GF-D8 (cell line): ENCODE measurements around the gene P4HA3.
"Not testable (repeated sequence)": the region's sequence is repeated elsewhere in the genome, so short reads cannot be mapped to it uniquely, and the experiment has no call there.

ENCODE experiments used
- DNase-seq: peaks from one replicate; lab custom pipeline; 2025; lab: John Stamatoyannopoulos, UW

Gene P4HA3

GRCh38 chr11:74311352-74311926 lies at the start of gene P4HA3:
Gene P4HA3 (minus strand): TSS chr11:74311640. CDS start chr11:74311611, 29 bp downstream.
- DNase-seq = no peak

DNA sequence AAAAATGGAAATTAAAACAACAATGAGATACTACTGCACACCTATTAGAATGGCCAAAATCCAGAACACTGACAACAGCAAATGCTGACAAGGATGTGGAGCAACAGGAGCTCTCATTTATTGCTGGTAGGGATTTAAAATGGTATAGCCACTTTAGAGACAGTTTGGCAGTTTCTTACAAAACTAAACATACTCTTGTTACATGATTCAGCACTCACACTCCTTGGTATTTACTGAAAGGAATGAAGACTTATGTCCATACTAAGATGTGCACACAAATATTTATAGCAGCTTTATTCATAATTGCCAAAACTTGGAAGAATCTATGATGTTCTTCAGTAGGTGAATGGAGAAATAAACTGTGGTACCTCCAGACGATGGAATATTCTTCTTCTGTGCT lies 46.0 kb upstream of the P4HA3 start:
- DNase-seq = no peak

- no peak for DNase-seq
Observed at GRCh38 chr11:74355626-74356025, 44.2 kb upstream of the P4HA3 start.

GRCh38 chr11:74354036-74354435 lies 42.6 kb upstream of the P4HA3 start:
- no peak for DNase-seq

DNA sequence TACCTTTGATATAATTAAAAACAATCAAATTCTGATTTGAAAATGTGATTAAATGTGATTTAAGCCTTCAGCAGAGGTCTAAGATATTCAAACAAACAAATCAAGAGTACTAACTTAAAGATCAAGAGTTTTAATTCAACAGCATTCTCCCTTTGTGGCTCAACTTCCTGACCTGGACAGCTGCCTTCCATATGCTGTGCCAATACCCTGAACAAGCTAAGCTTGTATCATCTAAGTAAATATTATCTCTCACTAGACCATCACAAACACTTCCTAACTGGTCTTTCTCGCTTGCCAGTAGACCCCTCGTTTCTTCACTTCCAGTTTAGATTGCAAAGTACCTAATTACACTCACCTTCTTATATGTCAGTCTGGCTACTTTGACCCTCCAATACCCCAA lies 35.9 kb upstream of the P4HA3 start:
- no peak for DNase-seq

GRCh38 chr11:74345420-74345819 lies 34.0 kb upstream of the P4HA3 start:
- no peak for DNase-seq

- DNase-seq = no peak
Observed at GRCh38 chr11:74341921-74342320, 30.5 kb upstream of the P4HA3 start.

DNA sequence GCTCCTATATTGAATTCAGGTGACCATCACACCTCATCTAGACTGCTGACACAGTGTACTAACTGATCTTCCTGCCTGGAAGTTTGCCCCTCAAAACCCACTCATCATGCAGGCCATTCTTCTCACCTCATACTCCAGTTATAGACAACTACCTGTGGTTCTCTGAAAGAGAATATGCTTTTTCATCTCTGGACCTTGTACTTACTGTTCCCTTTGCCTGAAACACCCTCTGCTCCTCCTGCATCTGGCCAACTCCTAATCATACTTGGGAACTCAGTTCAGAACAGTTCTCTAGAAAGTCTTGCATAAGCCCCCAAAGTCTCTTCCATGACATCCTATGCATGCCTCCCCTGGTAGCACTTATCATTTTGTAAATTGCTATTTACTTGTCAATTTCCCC lies 28.2 kb upstream of the P4HA3 start:
- DNase-seq = no peak

DNA sequence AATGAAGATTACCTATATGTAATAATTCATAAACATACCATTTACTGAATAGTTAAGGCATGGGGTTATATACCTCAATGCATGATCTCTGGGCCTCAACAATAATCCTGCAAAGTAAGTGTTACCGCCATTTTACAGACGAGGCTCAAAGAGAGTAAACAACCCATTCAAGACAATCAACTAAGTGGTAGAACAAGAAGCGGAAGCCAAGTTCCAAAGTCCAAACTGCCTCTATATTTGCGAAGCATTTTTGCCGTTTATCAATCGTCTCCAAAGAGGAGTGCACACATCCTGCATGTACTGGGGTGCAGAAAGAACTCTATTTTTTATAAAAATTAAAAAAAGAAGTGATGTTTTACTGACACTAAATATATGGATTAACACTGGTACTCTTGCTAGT lies 27.5 kb upstream of the P4HA3 start:
- DNase-seq = no peak

- no peak for DNase-seq
Observed at GRCh38 chr11:74333193-74333592, 21.8 kb upstream of the P4HA3 start.

- no peak for DNase-seq
Observed at GRCh38 chr11:74332291-74332690, 20.9 kb upstream of the P4HA3 start.

- not testable (repeated sequence) for DNase-seq
Observed at GRCh38 chr11:74331000-74331399, 19.6 kb upstream of the P4HA3 start.

DNA sequence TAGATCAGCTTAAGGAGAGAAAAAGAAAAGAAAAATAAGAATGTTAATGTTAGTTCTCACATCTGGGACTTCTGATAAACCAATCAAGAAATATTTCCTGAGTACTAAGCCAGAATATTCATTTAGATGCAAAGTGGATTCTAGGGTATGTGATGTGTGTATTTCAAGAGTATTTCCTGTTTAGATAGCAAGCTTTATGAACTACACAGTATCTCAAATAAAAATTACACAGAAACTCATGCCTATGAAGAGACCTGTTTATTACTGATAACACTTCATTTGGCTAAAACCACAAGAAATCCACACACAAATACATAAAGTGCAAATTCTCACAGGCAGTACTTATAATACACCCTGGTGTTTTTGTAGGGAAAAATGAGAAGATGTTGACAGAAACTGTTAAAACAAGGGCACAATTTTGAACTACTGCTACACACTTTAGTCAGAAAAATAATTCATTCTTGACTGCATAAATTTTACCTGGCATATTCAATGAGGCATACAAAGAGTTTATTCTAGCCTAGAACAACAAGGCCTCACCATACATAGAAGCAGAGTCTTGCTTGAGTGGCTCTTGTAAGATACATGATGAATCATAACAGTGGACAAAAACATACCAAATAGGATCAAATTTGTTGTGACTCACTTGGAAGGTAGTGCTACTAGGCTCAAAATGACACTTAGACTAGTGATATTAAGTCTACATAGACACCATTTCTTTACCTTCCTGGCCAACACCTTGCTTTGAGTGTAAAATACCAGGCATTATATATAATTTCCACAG lies 18.8 kb upstream of the P4HA3 start:
- DNase-seq = no peak

GRCh38 chr11:74327076-74327475 lies 15.6 kb upstream of the P4HA3 start:
- no peak for DNase-seq

GRCh38 chr11:74326665-74327064 lies 15.2 kb upstream of the P4HA3 start:
- no peak for DNase-seq

DNA sequence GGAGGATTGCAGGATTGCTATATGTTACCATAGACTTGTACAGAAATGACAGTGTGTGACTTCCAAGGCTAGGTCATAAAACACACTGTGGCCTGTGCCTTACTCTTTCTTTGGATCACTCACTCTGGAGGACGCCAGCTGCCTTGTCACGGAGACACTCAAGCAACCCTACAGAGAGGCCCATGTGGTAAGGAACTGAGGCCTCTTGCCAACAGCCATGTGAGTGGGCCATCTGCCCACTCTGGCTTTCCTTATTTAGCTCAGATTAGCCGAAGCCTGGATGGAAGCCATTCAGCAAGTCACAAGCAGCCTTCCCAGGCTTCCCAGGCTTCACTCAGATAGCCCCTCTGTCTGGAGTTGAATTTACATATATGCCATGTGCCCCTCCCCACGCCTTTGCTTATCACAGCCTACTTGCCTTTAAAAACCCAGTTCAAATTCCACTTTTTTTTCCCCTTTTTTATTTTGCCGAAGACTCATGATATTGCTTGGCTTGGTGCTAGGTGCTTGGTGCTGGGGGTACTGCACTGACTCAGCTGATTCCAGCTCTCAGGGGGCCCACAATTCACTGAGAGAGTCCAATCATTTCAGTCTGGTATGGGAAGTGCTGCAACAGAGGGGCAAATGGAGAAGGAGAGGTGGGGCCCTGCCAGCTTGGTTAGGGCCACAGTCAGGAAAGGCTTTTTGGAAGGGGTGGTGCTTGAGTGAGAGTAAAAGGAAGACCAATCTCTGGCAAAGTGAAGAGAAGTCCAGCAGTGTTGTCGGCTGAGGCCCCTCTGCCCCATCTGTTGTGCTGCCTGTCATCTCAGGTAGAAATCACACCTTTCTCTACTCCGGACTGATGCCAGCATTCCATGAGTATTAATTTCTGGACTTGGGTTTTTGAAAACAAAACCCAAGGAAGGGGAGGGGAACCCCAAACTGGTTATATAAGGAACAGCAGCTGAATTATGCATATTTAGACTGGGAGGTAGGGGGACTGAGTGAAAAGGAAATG lies 14.5 kb upstream of the P4HA3 start:
- DNase-seq = no peak

DNA sequence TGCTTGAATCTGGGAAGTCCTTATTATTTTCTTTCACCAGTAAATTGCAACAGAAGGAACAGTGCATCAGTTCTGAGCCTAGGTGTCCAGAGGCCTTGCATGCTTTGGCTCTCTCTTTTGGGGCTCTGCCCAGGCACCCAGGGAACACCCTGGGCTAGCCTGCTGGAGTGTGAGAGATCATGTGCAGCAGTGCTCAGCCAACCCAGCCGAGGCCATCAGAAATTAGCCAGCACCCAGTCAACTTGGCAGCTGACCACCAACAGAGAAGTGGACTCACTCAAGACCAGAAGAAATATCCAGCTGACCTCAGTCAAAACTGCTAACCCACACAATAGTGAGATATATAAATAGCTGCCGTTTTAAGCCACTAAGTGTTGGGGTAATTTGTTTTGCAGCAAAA lies 11.2 kb upstream of the P4HA3 start:
- no peak for DNase-seq

DNA sequence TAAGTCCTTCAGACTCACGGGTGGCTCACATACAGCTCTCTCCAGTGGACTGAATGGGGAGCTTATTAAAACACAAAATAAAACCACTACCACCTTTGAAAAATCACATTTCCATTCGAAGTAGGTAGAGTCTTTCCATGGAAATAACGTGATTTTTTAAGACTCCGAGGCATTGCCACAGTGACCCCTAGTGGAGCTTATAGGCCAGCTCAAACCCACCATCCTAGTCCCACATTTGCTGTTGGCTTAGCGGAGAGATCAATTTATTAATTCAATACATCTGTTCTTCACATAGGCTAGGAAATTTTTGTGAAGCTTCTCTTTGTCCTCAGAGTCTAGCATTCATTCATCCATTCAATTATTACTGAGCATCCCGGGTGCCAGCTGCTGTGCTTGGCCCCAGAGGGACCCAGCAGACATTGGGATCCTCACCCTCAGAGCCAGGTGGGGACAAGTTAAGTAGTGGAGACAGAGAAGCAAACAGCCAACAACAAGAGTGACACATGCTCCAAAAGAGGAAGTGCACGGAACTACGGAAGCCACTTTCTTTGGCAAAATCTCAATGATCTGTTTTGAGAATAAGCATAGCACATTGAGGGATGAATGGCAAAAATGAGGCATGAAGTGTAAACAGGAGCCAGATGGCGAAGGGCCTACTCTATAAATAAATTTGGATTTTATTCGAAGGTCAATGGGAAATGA lies 10.2 kb upstream of the P4HA3 start:
- no peak for DNase-seq

GRCh38 chr11:74320538-74320937 lies 9.1 kb upstream of the P4HA3 start:
- DNase-seq = no peak

GRCh38 chr11:74319139-74319816 lies 7.8 kb upstream of the P4HA3 start:
- DNase-seq = no peak

GRCh38 chr11:74318241-74318932 lies 6.9 kb upstream of the P4HA3 start:
- no peak for DNase-seq
